GM23338 (cell line): ENCODE results near the gene ESPL1. TPM values are rescaled to one million over a fixed set of nuclear protein-coding genes. Genes with fewer than 3 reads are reported as not detected.

ENCODE experiments used
- ATAC-seq: fragments of 200-7000 bp; cut with Tn5 transposase; 3 replicates; pipeline ENCODE4 v1.9.1; 2020
- DNase-seq: peaks from one replicate; pipeline ENCODE4 v3.0.0-alpha.2; 2015; ENCODE audit warnings: low spot score
- H2AFZ ChIP-seq: fragments of 200-600 bp; sonication (generic); 2 replicates; pipeline ENCODE4 v1.8.0; 2016; ENCODE audit warnings: antibody characterized with exemption, mild to moderate bottlenecking, moderate library complexity
- H3F3A ChIP-seq: fragments of 200-600 bp; sonication (generic); replicated peaks from 2 replicates; pipeline ENCODE4 v1.8.0; 2017; ENCODE audit warnings: antibody characterized with exemption, mixed run types, low read depth
- H3K27ac ChIP-seq: fragments of 200-600 bp; sonication (generic); 2 replicates; pipeline ENCODE4 v1.6.1; 2016; ENCODE audit warnings: low read depth
- H3K27me3 ChIP-seq: fragments of 200-600 bp; sonication (generic); 2 replicates; pipeline ENCODE4 v1.8.0; 2016; ENCODE audit warnings: mild to moderate bottlenecking, mixed run types, moderate library complexity; ENCODE audit not compliant: insufficient read depth
- H3K36me3 ChIP-seq: fragments of 200-600 bp; sonication (generic); 2 replicates; pipeline ENCODE4 v1.8.0; 2016; ENCODE audit warnings: mild to moderate bottlenecking; ENCODE audit not compliant: insufficient read depth
- H3K4me1 ChIP-seq: fragments of 200-600 bp; sonication (generic); 2 replicates; pipeline ENCODE4 v1.8.0; 2016; ENCODE audit warnings: mild to moderate bottlenecking, moderate library complexity; ENCODE audit not compliant: insufficient read depth
- H3K4me2 ChIP-seq: fragments of 200-600 bp; sonication (generic); 2 replicates; pipeline ENCODE4 v1.7.1; 2017; ENCODE audit warnings: mixed run types
- H3K4me3 ChIP-seq: fragments of 200-600 bp; sonication (generic); 2 replicates; pipeline ENCODE4 v1.6.1; 2016; ENCODE audit warnings: mixed run types
- H3K79me2 ChIP-seq: fragments of 200-600 bp; sonication (generic); replicated peaks from 2 replicates; pipeline ENCODE4 v1.8.0; 2017; ENCODE audit warnings: mild to moderate bottlenecking; ENCODE audit not compliant: insufficient read depth
- H3K9me2 ChIP-seq: fragments of 200-600 bp; sonication (generic); 2 replicates; pipeline ENCODE4 v1.8.0; 2017; ENCODE audit not compliant: insufficient read depth
- H4K20me1 ChIP-seq: fragments of 200-600 bp; sonication (generic); replicated peaks from 2 replicates; pipeline ENCODE4 v1.8.0; 2017; ENCODE audit warnings: mild to moderate bottlenecking; ENCODE audit not compliant: insufficient read depth
- H3K27ac Mint-ChIP-seq: 2 replicates; pipeline ENCODE4 v1.8.0; 2020; ENCODE audit warnings: inconsistent platforms, mild to moderate bottlenecking, moderate library complexity, mixed read lengths
- H3K27me3 Mint-ChIP-seq: 3 replicates; pipeline ENCODE4 v1.8.0; 2022; ENCODE audit warnings: low read depth, mild to moderate bottlenecking, moderate library complexity, mixed read lengths, inconsistent platforms; ENCODE audit not compliant: insufficient read depth, poor library complexity
- H3K36me3 Mint-ChIP-seq: 3 replicates; pipeline ENCODE4 v1.8.0; 2021; ENCODE audit warnings: low read depth, mild to moderate bottlenecking, inconsistent platforms, moderate library complexity, mixed read lengths
- H3K4me1 Mint-ChIP-seq: 3 replicates; pipeline ENCODE4 v1.8.0; 2020; ENCODE audit warnings: mild to moderate bottlenecking, inconsistent platforms, mixed read lengths
- H3K4me3 Mint-ChIP-seq: 3 replicates; pipeline ENCODE4 v1.8.0; 2021; ENCODE audit warnings: moderate library complexity, mild to moderate bottlenecking, inconsistent platforms, mixed read lengths
- H3K9me3 Mint-ChIP-seq: 3 replicates; pipeline ENCODE4 v1.8.0; 2020; ENCODE audit warnings: moderate library complexity, mild to moderate bottlenecking, inconsistent platforms, mixed read lengths
- CREB1 ChIP-seq: fragments of 250-450 bp; sonication (Bioruptor Pico); IDR thresholded peaks from 2 replicates; pipeline ENCODE4 v1.5.0; 2020; ENCODE audit warnings: low read depth, mild to moderate bottlenecking, moderate library complexity
- EZH2 ChIP-seq: fragments of 200-600 bp; sonication (generic); IDR thresholded peaks from one replicate; pipeline ENCODE4 v1.8.0; 2017; ENCODE audit warnings: antibody characterized with exemption, mild to moderate bottlenecking, low read depth; ENCODE audit not compliant: unreplicated experiment
- JUNB ChIP-seq: IDR thresholded peaks from one replicate; pipeline ENCODE4 v1.6.1; 2016; ENCODE audit warnings: antibody characterized with exemption; ENCODE audit not compliant: unreplicated experiment
- POLR2AphosphoS5 ChIP-seq: IDR thresholded peaks from 2 replicates; pipeline ENCODE4 v1.6.1; 2016; ENCODE audit warnings: antibody characterized with exemption, low read depth
- STAT1 ChIP-seq: IDR thresholded peaks from one replicate; pipeline ENCODE4 v1.6.1; 2016; ENCODE audit warnings: antibody characterized with exemption; ENCODE audit not compliant: unreplicated experiment
- ZNF114 ChIP-seq: fragments of 250-450 bp; sonication (Bioruptor Pico); IDR thresholded peaks from 2 replicates; pipeline ENCODE4 v1.5.0; 2020; ENCODE audit warnings: mild to moderate bottlenecking, moderate library complexity
- polyA plus RNA-seq: library from polyadenylated mRNA; unstranded; fragments of >200 nt; fragmentation: Nextera tagmentation; extraction: Ambion mirVana; gene quantifications from 2 replicates; pipeline ENCODE4 v1.2.1, GENCODE V29; 2016
- total RNA-seq: library from RNA; depleted of rRNA; stranded (reverse); fragments of >200 nt; shearing (Covaris generic); gene quantifications from 2 replicates; pipeline ENCODE4 v1.2.3, GENCODE V29; 2014
- TF ChIP-seq, protein P1 (sequence below), 2 experiments: fragments of 200-600 bp in 1 of 2; sonication (generic) in 1 of 2; conservative IDR thresholded peaks; 2 replicates each; pipeline versions ENCODE4 v1.5.1 to v1.6.1; 2016 to 2017; ENCODE audit warnings: antibody characterized with exemption in 2 of 2, low read depth in 2 of 2, mild to moderate bottlenecking in 2 of 2, moderate library complexity in 1 of 2
- TF ChIP-seq, protein P2 (sequence below): IDR thresholded peaks from 2 replicates; pipeline ENCODE4 v1.6.1; 2016; ENCODE audit warnings: antibody characterized with exemption
- TF ChIP-seq, protein P3 (sequence below): fragments of 250-450 bp; sonication (Bioruptor Pico); IDR thresholded peaks from 2 replicates; pipeline ENCODE4 v1.5.0; 2020; ENCODE audit warnings: mild to moderate bottlenecking, moderate library complexity

Gene ESPL1
- total and polyA plus RNA-seq, 2 experiments from 2014 or later = 13.2 to 56.5 TPM

DNA sequence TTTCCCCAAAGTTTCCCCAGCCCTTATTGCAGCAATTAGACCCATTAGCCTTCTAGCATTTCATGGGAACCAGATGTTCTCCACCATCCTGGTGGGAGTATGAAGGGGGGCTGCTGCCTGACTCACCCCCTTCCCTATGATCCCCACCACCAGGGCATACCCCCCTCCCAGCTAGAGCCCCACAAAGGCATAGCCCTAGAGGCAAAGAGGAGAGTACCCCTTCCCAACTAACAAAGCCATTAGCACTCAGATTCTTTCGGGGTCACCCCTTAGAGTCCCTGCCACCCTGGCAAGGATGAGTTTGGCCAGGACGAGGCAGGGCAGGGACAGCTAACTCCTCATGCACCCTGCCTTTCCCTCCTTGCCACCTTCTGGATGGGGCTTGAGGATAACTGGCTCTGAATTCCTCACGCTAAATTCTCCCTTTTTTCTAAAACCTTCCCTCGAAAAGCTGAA lies 45.3 kb upstream of the ESPL1 start:
- Histone ChIP-seq H3K27ac (peak overlapping the region; percentile 39; the same call in 1 of the 2 replicates), H3K9me2 (no peaks in the 10 kb centered on the region), H3K36me3 (no peaks in the 10 kb centered on the region; the same call in 1 of the 2 replicates), H3K4me2 (peak overlapping the region; percentile 91), H3K79me2 (peaks cover 19% of the 10 kb centered on the region), H3K27me3 (peaks cover 15% of the 10 kb centered on the region), H3K4me3 (peak overlapping the region; percentile 95), H2AFZ (no peak overlapping the region; the same call in 1 of the 2 replicates), H3F3A (peaks cover 33% of the 10 kb centered on the region), H4K20me1 (no peaks in the 10 kb centered on the region), H3K4me1 (peaks cover 55% of the 10 kb centered on the region)
- TF ChIP-seq, protein P1, sequence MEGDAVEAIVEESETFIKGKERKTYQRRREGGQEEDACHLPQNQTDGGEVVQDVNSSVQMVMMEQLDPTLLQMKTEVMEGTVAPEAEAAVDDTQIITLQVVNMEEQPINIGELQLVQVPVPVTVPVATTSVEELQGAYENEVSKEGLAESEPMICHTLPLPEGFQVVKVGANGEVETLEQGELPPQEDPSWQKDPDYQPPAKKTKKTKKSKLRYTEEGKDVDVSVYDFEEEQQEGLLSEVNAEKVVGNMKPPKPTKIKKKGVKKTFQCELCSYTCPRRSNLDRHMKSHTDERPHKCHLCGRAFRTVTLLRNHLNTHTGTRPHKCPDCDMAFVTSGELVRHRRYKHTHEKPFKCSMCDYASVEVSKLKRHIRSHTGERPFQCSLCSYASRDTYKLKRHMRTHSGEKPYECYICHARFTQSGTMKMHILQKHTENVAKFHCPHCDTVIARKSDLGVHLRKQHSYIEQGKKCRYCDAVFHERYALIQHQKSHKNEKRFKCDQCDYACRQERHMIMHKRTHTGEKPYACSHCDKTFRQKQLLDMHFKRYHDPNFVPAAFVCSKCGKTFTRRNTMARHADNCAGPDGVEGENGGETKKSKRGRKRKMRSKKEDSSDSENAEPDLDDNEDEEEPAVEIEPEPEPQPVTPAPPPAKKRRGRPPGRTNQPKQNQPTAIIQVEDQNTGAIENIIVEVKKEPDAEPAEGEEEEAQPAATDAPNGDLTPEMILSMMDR (conservative IDR thresholded peaks at IDR 0.05; ENCODE audit: low read depth in 2 of 2) = no peak
- TF ChIP-seq, protein P2, sequence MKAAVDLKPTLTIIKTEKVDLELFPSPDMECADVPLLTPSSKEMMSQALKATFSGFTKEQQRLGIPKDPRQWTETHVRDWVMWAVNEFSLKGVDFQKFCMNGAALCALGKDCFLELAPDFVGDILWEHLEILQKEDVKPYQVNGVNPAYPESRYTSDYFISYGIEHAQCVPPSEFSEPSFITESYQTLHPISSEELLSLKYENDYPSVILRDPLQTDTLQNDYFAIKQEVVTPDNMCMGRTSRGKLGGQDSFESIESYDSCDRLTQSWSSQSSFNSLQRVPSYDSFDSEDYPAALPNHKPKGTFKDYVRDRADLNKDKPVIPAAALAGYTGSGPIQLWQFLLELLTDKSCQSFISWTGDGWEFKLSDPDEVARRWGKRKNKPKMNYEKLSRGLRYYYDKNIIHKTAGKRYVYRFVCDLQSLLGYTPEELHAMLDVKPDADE = no peak
- no peak for TF ChIP-seq ZNF114 (CRISPR knock-in tag)
- TF ChIP-seq POLR2AphosphoS5 = no peak
- TF ChIP-seq STAT1 = no peak
- no peak for TF ChIP-seq EZH2
- no peak for TF ChIP-seq CREB1 (CRISPR knock-in tag)
- no peak for TF ChIP-seq JUNB
- TF ChIP-seq, protein P3, sequence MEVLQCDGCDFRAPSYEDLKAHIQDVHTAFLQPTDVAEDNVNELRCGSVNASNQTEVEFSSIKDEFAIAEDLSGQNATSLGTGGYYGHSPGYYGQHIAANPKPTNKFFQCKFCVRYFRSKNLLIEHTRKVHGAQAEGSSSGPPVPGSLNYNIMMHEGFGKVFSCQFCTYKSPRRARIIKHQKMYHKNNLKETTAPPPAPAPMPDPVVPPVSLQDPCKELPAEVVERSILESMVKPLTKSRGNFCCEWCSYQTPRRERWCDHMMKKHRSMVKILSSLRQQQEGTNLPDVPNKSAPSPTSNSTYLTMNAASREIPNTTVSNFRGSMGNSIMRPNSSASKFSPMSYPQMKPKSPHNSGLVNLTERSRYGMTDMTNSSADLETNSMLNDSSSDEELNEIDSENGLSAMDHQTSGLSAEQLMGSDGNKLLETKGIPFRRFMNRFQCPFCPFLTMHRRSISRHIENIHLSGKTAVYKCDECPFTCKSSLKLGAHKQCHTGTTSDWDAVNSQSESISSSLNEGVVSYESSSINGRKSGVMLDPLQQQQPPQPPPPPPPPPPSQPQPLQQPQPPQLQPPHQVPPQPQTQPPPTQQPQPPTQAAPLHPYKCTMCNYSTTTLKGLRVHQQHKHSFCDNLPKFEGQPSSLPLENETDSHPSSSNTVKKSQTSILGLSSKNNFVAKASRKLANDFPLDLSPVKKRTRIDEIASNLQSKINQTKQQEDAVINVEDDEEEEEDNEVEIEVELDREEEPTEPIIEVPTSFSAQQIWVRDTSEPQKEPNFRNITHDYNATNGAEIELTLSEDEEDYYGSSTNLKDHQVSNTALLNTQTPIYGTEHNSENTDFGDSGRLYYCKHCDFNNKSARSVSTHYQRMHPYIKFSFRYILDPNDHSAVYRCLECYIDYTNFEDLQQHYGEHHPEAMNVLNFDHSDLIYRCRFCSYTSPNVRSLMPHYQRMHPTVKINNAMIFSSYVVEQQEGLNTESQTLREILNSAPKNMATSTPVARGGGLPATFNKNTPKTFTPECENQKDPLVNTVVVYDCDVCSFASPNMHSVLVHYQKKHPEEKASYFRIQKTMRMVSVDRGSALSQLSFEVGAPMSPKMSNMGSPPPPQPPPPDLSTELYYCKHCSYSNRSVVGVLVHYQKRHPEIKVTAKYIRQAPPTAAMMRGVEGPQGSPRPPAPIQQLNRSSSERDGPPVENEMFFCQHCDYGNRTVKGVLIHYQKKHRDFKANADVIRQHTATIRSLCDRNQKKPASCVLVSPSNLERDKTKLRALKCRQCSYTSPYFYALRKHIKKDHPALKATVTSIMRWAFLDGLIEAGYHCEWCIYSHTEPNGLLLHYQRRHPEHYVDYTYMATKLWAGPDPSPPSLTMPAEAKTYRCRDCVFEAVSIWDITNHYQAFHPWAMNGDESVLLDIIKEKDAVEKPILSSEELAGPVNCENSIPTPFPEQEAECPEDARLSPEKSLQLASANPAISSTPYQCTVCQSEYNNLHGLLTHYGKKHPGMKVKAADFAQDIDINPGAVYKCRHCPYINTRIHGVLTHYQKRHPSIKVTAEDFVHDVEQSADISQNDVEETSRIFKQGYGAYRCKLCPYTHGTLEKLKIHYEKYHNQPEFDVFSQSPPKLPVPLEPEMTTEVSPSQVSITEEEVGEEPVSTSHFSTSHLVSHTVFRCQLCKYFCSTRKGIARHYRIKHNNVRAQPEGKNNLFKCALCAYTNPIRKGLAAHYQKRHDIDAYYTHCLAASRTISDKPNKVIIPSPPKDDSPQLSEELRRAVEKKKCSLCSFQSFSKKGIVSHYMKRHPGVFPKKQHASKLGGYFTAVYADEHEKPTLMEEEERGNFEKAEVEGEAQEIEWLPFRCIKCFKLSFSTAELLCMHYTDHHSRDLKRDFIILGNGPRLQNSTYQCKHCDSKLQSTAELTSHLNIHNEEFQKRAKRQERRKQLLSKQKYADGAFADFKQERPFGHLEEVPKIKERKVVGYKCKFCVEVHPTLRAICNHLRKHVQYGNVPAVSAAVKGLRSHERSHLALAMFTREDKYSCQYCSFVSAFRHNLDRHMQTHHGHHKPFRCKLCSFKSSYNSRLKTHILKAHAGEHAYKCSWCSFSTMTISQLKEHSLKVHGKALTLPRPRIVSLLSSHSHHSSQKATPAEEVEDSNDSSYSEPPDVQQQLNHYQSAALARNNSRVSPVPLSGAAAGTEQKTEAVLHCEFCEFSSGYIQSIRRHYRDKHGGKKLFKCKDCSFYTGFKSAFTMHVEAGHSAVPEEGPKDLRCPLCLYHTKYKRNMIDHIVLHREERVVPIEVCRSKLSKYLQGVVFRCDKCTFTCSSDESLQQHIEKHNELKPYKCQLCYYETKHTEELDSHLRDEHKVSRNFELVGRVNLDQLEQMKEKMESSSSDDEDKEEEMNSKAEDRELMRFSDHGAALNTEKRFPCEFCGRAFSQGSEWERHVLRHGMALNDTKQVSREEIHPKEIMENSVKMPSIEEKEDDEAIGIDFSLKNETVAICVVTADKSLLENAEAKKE (CRISPR knock-in tag) = no peak
- peaks cover 66% of the 10 kb centered on the region for H3K4me1 Mint-ChIP-seq
- peaks cover 30% of the 10 kb centered on the region for H3K27me3 Mint-ChIP-seq
- peak overlapping the region; percentile 67 for H3K4me3 Mint-ChIP-seq
- no peak for ATAC-seq
- peak overlapping the region; percentile 80 for H3K27ac Mint-ChIP-seq
- H3K9me3 Mint-ChIP-seq = peaks cover 4% of the 10 kb centered on the region; the same call in 1 of the 3 replicates
- peaks cover 5% of the 10 kb centered on the region for H3K36me3 Mint-ChIP-seq
- peak; percentile 39 for DNase-seq
